CD4-positive, alpha-beta T cell treated with Interleukin-15 for 1 hour (primary cell): ENCODE measurements around the gene INSRR.

Experiments
- DNase-seq: peaks from one replicate; pipeline ENCODE4 v3.0.0-alpha.2; 2020

The INSRR gene

GRCh38 chr1:156869455-156869854 lies 10.5 kb upstream of the INSRR start:
- DNase-seq, result no peak

GRCh38 chr1:156868341-156868740 lies 9.4 kb upstream of the INSRR start:
- DNase-seq, result no peak

- no peak for DNase-seq
Measured at GRCh38 chr1:156866249-156866909, 7.5 kb upstream of the INSRR start.

- no peak for DNase-seq
Measured at GRCh38 chr1:156865865-156866248, 6.9 kb upstream of the INSRR start.

- no peak for DNase-seq
Measured at GRCh38 chr1:156865258-156865657, 6.3 kb upstream of the INSRR start.

- DNase-seq, result no peak
Measured at GRCh38 chr1:156864796-156865195, 5.9 kb upstream of the INSRR start.

GRCh38 chr1:156863631-156864030 lies 4.7 kb upstream of the INSRR start:
- DNase-seq, result no peak

GRCh38 chr1:156862997-156863599 lies 4.2 kb upstream of the INSRR start:
- DNase-seq, result no peak

GRCh38 chr1:156862584-156862983 lies 3.7 kb upstream of the INSRR start:
- DNase-seq, result no peak

- DNase-seq, result peak; percentile 62
Measured at GRCh38 chr1:156860628-156861423, 1.9 kb upstream of the INSRR start, which contains the start of gene NTRK1. Gene NTRK1 (plus strand): TSS chr1:156860865. CDS start chr1:156860935, 70 bp downstream.

- DNase-seq, result peak; percentile 51
Measured at GRCh38 chr1:156860113-156860627, 1.3 kb upstream of the INSRR start.

GRCh38 chr1:156859523-156860112 lies 701 bp upstream of the INSRR start:
- DNase-seq, result no peak

- DNase-seq, result no peak
Measured at GRCh38 chr1:156858555-156858956, 361 bp downstream of the INSRR start.

- DNase-seq, result no peak
Measured at GRCh38 chr1:156857532-156857931, 1.4 kb downstream of the INSRR start.

- no peak for DNase-seq
Measured at GRCh38 chr1:156856282-156856785, 2.6 kb downstream of the INSRR start.

- no peak for DNase-seq
Measured at GRCh38 chr1:156854634-156855033, 4.3 kb downstream of the INSRR start.

GRCh38 chr1:156853761-156854160 lies 5.2 kb downstream of the INSRR start:
- no peak for DNase-seq

- no peak for DNase-seq
Measured at GRCh38 chr1:156852418-156852874, 6.5 kb downstream of the INSRR start.

GRCh38 chr1:156851779-156852417 lies 7.0 kb downstream of the INSRR start:
- no peak for DNase-seq

- no peak for DNase-seq
Measured at GRCh38 chr1:156849151-156849496, 9.8 kb downstream of the INSRR start.

- peak; percentile 78 for DNase-seq
Measured at GRCh38 chr1:156848461-156849150, 10.3 kb downstream of the INSRR start.
